Raji (cell line): ENCODE data around the gene ARSG.
A peak's percentile ranks its signal among the peaks of the same experiment; 100 is the strongest.

Source experiments
- POLR2A ChIP-seq: IDR thresholded peaks from 2 replicates; pipeline ENCODE4 v1.6.1; 2011; ENCODE audit warnings: low read depth, low read length, control low read depth; ENCODE audit not compliant: insufficient read depth

The ARSG gene

GRCh38 chr17:68277807-68278206 is 13.5 kb upstream of the ARSG start:
- TF ChIP-seq POLR2A, result no peak

- peak; percentile 67 for TF ChIP-seq POLR2A
Measured at GRCh38 chr17:68288375-68288774, 2.9 kb upstream of the ARSG start.

GRCh38 chr17:68288804-68289203 is 2.5 kb upstream of the ARSG start:
- TF ChIP-seq POLR2A, result no peak; the same call in 1 of the 2 replicates

DNA sequence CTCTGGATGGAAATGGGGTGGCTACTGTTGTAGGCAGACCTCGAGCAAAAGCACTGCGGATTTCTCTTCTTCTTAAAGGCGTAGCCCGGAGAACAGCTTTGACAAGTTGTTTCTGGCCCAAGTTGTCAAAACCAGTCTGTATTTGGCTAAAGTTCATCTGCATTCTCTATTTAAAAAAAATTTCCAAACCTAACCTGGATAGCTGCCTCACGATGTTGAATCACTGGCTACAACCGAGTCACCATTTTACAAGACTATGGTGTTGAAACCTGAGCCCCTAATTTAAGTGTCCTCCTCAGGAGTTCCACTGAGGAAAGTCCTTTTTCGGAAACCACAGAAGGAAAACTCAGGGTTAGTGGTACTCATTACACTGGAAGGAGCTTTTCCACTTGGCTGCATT is 1.8 kb upstream of the ARSG start:
- TF ChIP-seq POLR2A, result no peak

GRCh38 chr17:68289936-68290267 is 1.4 kb upstream of the ARSG start:
- no peak for TF ChIP-seq POLR2A

DNA sequence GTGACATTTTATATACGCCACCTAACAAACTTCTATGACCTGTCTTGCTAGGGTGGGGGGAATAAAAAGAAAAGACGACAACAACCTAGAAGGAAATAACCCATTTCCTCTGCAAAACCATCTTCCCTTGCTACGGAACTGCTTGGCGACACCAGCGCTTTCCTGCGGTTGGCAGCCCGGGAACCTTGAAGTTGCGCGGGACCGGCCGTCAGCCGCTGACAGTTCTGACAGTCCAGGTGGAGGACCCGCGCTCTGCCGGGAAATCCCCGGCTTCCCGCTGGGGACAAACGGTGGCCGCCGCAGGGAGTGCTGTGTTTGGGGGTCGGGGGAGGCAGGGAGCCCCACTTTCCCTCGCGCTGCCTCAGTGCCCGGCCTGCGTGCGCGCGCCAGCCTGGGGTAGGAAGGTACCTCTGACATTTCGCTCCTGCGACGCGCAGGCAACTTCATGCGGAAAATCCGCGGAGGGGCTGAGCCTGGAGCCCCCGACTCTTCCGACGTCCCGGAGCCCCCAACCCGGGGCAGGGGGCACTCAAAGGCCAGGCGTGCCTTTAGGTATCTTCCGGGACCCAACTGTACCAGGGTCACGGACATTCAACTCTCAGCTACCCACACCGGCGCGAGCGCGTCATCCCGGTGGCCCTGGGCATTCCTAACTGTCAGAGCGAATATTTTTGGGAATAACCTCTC is 884 bp upstream of the ARSG start:
- TF ChIP-seq POLR2A, result peak; percentile 46

GRCh38 chr17:68291836-68292688 is 767 bp downstream of the ARSG start:
- TF ChIP-seq POLR2A, result peak; percentile 82

GRCh38 chr17:68292689-68293040 is 1.4 kb downstream of the ARSG start:
- TF ChIP-seq POLR2A, result no peak

DNA sequence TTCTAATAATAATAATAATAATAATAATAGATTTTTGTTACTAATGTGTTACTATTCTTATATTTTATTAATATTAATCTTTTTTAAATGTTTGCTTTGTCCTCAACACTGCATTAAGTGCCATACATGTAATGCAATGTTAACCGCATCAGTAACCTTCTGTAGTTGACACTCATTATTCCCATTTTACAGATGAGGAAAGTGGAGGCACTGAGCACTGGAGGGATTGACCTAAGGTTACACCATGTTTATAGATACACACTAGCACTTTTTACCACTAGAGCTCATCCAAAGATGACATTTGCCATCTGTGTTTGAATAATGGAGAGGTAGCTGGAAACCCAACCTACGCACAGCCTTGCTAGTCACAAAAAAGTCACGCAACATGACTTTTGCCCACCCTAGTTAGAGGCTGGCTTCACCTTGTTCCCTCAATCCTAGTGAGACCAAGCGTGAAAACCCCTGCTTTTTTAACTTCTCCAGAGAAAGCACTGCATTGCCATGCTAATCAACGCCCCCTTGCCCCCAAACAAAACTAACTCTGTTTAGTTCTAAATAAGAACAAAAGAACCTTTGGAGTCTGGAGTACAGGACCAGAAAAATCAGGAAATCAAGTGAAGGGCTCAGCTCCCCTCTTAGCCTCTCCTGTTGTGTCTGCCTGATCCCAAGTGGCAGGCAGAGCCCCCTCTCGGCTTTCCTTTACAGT is 2.3 kb downstream of the ARSG start:
- TF ChIP-seq POLR2A, result no peak

DNA sequence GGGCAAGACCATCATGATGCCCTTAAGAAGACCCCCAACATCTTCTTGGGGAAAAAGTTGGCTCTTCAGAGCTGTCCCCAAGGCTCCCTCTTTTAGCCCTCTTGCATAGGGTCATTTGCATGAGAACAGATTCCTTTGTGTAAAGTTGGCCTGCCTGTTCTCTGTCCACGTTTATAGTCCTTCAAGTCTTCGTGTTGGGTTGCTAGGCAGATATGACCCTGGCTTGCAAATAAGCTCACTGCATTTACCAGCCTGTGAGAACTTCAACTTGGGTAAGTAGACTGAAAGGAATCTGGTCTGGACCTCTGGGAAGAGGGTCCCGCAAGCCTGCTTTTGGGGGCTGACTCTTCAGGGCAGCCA is 2.9 kb downstream of the ARSG start:
- no peak for TF ChIP-seq POLR2A

DNA sequence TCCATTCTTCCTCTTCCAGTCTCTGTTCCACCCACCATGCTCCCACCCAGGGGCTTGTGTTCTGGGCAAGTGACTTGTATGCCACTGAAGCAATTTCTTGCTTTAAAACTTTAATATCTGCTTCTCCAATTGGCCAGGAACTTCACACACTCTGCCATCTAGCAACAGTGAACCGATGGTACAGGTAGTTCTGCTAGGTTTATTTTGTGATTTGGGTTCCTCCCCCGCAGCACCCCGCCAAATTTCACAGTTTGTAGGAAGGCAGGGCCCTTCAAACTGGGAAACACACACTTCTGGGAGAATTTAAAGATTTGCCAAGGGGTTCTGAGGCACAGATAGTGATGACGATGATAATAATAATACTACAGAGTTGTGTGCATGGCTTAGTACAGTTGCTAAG is 3.3 kb downstream of the ARSG start:
- no peak for TF ChIP-seq POLR2A

DNA sequence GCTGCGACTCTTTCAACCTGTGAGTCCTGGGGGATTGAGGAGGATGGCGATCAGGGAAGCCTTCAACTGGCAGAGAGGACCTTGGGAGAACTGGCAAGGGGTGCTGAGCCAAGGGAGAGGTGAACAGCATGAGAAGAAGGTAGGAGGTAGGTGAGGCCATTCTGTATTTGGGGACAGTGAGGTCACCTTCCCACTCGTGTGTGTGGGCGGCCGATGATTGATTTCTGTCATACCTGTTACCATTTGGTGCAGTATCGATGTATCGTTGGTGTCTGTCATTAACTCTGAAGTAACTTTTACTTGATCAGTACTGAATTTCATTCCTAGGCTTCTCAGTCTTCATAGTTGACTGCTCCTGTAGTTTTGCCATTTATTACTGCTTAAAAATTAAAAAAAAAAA is 3.8 kb downstream of the ARSG start:
- no peak for TF ChIP-seq POLR2A

DNA sequence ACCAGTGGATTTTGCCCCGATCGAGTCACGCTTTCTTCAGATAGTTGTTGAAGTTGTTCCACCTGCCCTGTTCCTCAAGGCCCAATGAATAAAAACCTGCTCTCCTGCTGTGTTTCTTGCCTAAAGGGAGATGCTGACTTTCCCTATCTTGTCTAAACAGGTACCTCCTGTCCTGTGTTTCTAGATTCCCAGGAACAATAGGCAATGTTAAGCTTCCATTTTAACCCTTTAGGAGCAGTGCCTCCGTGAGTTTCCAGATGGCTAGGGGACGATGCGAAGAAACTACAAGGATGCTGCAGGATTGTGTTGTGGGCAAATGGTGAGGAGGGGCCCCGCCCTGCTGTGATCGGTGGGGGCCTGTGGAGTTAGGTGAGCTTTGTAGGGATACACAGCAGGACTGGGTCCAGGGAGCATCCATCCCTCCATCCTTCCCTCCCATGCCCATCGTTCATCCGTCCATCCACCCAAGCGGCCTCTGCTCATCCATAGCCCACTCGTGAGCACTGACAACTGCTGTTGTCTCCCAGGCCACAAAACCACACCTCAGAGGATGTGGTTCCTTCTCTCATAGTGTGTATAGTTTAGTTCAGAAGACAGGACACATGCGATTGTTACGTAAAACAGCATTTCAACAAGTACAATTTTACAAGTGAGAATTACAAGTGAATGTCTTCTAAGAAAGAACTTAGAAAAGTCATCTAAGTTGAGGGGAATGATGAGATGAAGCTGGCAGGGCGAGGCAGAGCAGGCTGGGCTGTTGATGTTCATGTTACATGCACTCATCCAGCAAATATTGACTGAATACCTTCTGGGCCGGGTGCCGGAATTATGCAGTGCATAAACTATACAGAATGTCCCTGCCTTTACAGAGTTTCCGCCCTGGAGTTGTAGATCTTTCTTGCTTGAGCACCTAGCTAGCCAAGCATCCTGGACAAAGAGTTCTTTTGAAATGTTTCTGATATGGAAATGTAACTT is 5.2 kb downstream of the ARSG start:
- no peak for TF ChIP-seq POLR2A

DNA sequence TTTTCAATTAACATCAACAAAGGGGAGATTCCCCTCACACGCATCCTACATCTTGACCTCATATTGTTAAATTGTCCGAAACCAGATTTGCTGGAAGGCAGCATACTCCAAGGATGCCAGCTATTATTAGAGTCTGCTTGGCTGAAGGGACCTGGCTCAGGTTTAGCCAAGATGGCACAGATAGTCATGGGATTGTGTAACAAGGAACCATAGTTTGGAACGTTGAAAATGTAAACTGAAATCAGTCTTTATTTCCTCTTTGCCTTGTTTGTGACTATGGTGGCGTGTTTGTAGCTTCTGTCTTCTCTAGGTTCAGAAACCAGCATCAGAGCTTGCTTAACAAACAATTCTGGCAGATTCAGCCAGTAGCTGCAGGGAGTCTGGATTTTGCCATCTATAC is 5.9 kb downstream of the ARSG start:
- TF ChIP-seq POLR2A, result no peak

DNA sequence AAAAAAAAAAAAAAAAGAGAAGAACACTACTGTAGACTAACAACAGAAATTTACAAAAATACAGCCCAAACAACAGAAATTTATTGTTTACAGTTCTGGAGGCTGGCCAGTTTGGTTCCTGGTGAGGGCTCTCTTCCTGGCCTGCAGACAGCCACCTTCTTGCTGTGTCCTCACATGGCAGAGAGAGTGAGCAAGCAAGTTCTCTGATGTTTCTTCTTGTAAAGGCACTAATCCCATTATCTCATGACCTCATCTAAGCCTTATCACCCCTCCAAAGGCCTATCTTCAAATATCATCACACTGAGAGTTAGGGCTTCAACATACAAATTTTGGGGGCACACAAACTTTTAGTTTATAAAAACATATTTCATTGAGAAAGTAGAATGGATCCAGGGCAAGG is 7.3 kb downstream of the ARSG start:
- TF ChIP-seq POLR2A, result no peak
